Thoracic aorta (tissue), 2 donors: ENCODE data around the gene SEC24D. TPM values are rescaled to one million over a fixed set of nuclear protein-coding genes. Genes with fewer than 3 reads are reported as not detected.

Experiments used
- ATAC-seq: fragments of 150-250 bp; one replicate; pipeline ENCODE4 v1.8.0; 2017; ENCODE audit warnings: low read depth; ENCODE audit not compliant: insufficient number of reproducible peaks, low FRiP score
- DNase-seq: peaks from one replicate; pipeline ENCODE4 v3.0.0-alpha.2; 2020; ENCODE audit warnings: low spot score
- H3K27ac ChIP-seq, 2 donors: fragments of 200-600 bp; sonication (generic); 1 replicate in 1 of 2; 2 replicates in 1 of 2; pipeline ENCODE4 v1.5.1; 2016; ENCODE audit warnings: mild to moderate bottlenecking in 2 of 2, moderate library complexity in 2 of 2
- H3K27me3 ChIP-seq: fragments of 200-600 bp; sonication (generic); replicated peaks from 2 replicates; pipeline ENCODE4 v1.6.0; 2016; ENCODE audit warnings: mild to moderate bottlenecking; ENCODE audit not compliant: insufficient read depth
- H3K36me3 ChIP-seq: fragments of 200-600 bp; sonication (generic); one replicate; pipeline ENCODE4 v1.5.1; 2016
- H3K4me1 ChIP-seq, 2 donors: fragments of 200-600 bp; sonication (generic); 1 replicate in 1 of 2; 2 replicates in 1 of 2; pipeline versions ENCODE4 v1.5.1 to v1.6.0; 2016; ENCODE audit warnings: low read depth in 2 of 2, mild to moderate bottlenecking in 1 of 2; ENCODE audit not compliant: control insufficient read depth in 1 of 2
- H3K4me3 ChIP-seq: fragments of 200-600 bp; sonication (generic); 2 replicates; pipeline ENCODE4 v1.5.1; 2016; ENCODE audit warnings: mild to moderate bottlenecking
- H3K9me3 ChIP-seq: fragments of 200-600 bp; sonication (generic); 2 replicates; pipeline ENCODE4 v1.5.1; 2016
- total RNA-seq, 2 donors: library from RNA; depleted of rRNA; stranded (reverse); fragments of >200 nt; gene quantifications; one replicate each; pipeline versions ENCODE4 v1.1.0 to v1.2.3, GENCODE V29; 2016
- TF ChIP-seq, protein P1 (sequence below): fragments of 200-600 bp; sonication (generic); IDR thresholded peaks from one replicate; pipeline ENCODE4 v1.5.1; 2019; ENCODE audit warnings: antibody characterized with exemption

Gene SEC24D, protein sequence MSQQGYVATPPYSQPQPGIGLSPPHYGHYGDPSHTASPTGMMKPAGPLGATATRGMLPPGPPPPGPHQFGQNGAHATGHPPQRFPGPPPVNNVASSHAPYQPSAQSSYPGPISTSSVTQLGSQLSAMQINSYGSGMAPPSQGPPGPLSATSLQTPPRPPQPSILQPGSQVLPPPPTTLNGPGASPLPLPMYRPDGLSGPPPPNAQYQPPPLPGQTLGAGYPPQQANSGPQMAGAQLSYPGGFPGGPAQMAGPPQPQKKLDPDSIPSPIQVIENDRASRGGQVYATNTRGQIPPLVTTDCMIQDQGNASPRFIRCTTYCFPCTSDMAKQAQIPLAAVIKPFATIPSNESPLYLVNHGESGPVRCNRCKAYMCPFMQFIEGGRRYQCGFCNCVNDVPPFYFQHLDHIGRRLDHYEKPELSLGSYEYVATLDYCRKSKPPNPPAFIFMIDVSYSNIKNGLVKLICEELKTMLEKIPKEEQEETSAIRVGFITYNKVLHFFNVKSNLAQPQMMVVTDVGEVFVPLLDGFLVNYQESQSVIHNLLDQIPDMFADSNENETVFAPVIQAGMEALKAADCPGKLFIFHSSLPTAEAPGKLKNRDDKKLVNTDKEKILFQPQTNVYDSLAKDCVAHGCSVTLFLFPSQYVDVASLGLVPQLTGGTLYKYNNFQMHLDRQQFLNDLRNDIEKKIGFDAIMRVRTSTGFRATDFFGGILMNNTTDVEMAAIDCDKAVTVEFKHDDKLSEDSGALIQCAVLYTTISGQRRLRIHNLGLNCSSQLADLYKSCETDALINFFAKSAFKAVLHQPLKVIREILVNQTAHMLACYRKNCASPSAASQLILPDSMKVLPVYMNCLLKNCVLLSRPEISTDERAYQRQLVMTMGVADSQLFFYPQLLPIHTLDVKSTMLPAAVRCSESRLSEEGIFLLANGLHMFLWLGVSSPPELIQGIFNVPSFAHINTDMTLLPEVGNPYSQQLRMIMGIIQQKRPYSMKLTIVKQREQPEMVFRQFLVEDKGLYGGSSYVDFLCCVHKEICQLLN
- total RNA-seq, result 100 to 1,000 TPM in 1 of 2 donors, 10 to 100 TPM in 1; 97.7 to 108 TPM

DNA sequence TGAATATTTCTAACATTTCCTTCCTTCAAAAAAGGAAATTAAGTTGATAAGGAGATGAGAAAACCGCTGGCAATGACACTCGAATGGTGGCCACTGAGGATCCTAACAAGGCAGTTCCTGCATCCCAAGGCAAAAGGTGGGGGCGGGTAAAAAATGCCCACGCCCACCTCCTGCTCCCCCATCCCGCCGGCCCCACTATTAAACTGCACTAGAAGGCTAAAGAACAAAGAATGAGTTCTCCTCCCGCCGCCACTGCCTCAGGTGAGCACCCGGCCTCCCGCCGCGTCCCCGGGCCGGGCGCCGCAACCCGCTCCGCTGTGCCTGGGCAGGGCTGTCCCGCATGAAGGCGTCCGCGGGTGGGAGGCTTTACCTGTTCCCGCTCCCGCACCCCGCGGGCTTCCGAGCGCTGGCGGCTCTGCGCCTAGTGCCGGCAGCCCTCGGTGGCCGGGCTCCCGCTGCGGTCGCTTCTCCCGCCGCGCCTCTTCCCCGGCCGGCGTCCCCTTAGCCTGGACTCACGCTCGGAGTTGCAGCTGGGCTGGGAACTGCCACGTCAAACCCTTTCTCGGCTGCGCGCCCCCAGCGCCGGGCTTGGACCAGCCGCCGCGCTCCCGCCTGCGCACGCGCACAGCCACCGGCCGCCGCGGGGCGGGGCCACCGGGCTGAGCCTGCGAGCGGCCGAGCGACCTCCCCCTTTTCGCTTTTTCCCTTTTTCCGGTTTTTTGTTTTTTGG, at the start of gene SEC24D:
Gene SEC24D (minus strand): TSS at position 556 of the 730 bp plus-strand sequence. CDS start 2,430 bp downstream, outside the sequence.
- Histone ChIP-seq H3K4me3 (peak within 1 kb of the TSS; percentile 97), H3K4me1 (peaks cover 30 to 42% of the 10 kb centered on the region in 2 donors), H3K27me3 (no peaks in the 10 kb centered on the region), H3K27ac (peak within 1 kb of the TSS; percentile 93 to 94), H3K36me3 (peaks cover 22% of the 10 kb centered on the region), H3K9me3 (no peaks in the 10 kb centered on the region)
- DNase-seq, result peak; percentile 57
- ATAC-seq, result peak; percentile 90
- TF ChIP-seq, protein P1, sequence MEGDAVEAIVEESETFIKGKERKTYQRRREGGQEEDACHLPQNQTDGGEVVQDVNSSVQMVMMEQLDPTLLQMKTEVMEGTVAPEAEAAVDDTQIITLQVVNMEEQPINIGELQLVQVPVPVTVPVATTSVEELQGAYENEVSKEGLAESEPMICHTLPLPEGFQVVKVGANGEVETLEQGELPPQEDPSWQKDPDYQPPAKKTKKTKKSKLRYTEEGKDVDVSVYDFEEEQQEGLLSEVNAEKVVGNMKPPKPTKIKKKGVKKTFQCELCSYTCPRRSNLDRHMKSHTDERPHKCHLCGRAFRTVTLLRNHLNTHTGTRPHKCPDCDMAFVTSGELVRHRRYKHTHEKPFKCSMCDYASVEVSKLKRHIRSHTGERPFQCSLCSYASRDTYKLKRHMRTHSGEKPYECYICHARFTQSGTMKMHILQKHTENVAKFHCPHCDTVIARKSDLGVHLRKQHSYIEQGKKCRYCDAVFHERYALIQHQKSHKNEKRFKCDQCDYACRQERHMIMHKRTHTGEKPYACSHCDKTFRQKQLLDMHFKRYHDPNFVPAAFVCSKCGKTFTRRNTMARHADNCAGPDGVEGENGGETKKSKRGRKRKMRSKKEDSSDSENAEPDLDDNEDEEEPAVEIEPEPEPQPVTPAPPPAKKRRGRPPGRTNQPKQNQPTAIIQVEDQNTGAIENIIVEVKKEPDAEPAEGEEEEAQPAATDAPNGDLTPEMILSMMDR, result no peak

DNA sequence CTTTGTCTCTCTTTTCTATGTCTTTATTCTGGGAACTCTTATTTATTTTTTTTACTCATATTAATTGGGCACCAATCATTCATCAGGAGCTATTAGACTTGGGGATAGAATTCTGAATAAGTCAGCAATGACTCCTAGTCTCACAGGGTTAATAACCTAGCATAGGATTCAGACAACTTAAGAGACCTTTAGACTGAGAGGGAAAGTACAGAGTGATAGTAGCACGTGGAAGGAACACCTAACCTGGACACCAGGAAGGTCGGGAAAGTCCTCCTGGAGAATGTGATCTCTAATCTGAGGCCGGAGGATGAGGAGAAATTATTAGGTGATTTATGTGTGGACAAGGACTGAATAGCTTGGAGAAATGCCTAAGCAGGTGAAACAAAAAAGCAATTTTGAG, 48.8 kb upstream of the SEC24D start:
- no peaks in the 10 kb centered on the region for H3K9me3 ChIP-seq
- ATAC-seq (no peak), DNase-seq (no peak)
- H3K4me3 ChIP-seq, result no peak overlapping the region
- no peaks in the 10 kb centered on the region for H3K4me1 ChIP-seq
- TF ChIP-seq, protein P1, result no peak
- H3K36me3 ChIP-seq, result no peaks in the 10 kb centered on the region
- H3K27me3 ChIP-seq, result no peaks in the 10 kb centered on the region
- H3K27ac ChIP-seq, result no peak overlapping the region

DNA sequence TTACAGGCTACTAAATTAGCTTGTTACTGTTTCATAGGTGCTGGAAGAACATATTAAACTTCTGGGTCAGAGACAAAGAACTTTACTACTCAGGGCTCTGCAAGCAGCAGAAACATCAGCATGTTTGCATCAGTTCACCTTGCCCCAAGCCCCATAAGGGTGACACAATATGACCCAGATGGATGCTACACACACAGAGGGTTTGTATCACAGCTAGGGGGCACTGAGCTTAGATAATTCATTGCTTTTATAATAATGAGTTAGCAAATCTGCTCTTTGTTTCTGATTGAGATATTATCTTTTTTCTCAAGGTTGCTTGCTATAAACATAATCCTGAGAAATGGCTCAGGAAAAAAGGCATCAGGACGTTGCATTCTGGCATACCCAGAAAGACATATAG, 47.9 kb upstream of the SEC24D start:
- H3K36me3 ChIP-seq, result no peaks in the 10 kb centered on the region
- no peaks in the 10 kb centered on the region for H3K4me1 ChIP-seq
- no peak for ATAC-seq
- H3K27ac ChIP-seq, result no peak overlapping the region
- no peaks in the 10 kb centered on the region for H3K9me3 ChIP-seq
- DNase-seq, result no peak
- H3K4me3 ChIP-seq, result no peak overlapping the region
- TF ChIP-seq, protein P1, result no peak
- no peaks in the 10 kb centered on the region for H3K27me3 ChIP-seq

DNA sequence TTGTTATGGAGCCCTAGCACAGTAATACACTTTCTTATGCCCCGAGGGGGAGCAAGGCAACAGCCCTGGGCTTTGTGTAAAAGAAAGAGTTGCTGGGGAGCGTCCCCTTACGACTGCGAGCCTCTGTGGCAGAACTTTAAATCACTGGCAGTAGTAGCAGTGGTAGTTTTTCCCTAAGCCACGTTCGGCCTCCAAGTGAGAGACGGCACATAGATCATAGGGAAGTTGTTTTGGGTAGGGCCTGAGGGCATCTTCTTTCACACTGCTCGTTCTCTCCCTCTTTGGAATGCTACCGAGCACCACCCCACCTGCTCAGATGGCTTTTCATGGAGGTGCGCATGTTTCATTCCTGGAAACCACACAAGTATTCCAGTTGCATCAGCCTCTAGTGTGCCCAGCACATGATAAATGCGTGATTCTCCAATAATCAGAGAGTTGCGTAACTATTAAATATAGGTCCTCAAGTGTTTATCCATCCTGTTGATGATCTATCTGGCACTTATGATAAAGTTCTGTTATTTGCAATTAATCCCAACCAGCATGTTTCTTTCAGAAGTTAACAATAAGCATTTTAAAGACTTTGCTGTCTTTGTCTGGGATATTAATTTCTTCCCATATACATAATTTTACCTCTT, 45.7 kb upstream of the SEC24D start:
- Histone ChIP-seq H3K36me3 (no peaks in the 10 kb centered on the region), H3K27me3 (no peaks in the 10 kb centered on the region), H3K4me1 (no peaks in the 10 kb centered on the region), H3K9me3 (no peaks in the 10 kb centered on the region), H3K27ac (no peak overlapping the region), H3K4me3 (no peak overlapping the region)
- ATAC-seq (no peak), DNase-seq (no peak)
- TF ChIP-seq, protein P1, result no peak
